Choroid plexus epithelial cell (primary cell): ENCODE results near the gene ATP23.

ENCODE experiments used
- DNase-seq: peaks from one replicate; pipeline ENCODE4 v3.0.0-alpha.2; 2010; ENCODE audit warnings: low read depth
- H3K4me3 ChIP-seq: 2 replicates; pipeline ENCODE4 v1.5.1; 2011; ENCODE audit warnings: low read depth, mild to moderate bottlenecking, control low read depth, low read length, moderate library complexity
- TF ChIP-seq, protein P1 (sequence below): conservative IDR thresholded peaks from 2 replicates; pipeline ENCODE4 v1.5.1; 2011; ENCODE audit warnings: low read depth, mild to moderate bottlenecking, control low read depth, inconsistent platforms, low read length, moderate library complexity

The ATP23 gene

DNA sequence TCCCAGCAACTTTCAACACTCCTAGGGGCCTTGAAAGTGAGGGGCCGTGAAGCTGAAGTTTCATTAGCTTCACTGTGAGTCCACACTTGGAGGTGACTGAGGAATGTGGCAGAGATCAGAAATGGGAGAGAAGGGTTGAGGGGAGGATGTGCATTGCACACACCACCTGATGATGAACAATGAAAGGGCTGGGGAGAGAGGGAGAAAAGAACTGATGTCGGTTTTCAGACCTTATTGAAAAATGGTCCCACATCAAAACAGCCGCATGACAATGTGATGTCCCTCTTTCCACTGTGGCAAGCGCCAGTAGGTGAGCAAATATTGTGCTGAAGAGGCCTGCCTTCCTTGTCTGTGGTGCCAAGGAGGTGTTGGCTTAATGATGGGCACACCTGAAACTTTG, 32.3 kb upstream of the ATP23 start:
- no peak for DNase-seq
- TF ChIP-seq, protein P1, sequence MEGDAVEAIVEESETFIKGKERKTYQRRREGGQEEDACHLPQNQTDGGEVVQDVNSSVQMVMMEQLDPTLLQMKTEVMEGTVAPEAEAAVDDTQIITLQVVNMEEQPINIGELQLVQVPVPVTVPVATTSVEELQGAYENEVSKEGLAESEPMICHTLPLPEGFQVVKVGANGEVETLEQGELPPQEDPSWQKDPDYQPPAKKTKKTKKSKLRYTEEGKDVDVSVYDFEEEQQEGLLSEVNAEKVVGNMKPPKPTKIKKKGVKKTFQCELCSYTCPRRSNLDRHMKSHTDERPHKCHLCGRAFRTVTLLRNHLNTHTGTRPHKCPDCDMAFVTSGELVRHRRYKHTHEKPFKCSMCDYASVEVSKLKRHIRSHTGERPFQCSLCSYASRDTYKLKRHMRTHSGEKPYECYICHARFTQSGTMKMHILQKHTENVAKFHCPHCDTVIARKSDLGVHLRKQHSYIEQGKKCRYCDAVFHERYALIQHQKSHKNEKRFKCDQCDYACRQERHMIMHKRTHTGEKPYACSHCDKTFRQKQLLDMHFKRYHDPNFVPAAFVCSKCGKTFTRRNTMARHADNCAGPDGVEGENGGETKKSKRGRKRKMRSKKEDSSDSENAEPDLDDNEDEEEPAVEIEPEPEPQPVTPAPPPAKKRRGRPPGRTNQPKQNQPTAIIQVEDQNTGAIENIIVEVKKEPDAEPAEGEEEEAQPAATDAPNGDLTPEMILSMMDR: no peak
- H3K4me3 ChIP-seq: no peak overlapping the region

DNA sequence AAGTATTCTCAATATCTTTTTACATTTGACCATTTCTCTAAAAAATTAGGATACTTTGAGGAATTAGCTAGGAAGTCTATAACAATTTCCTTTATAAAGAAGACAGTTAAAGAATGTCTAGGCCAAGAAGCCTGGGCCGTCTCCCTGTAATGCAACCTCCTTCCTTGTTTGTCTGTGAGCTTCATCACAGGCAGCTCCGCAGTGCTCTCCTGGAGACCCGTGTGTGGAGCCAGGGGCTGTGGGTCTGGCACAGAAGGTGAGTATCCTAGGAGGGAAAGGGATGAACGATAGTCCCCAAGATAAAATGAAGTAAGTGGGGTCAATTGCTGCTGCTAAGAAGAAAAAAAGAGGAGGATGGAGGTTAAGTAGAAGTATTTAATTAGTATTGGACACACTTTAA, 31.8 kb upstream of the ATP23 start:
- TF ChIP-seq, protein P1: no peak
- no peak for DNase-seq
- no peak overlapping the region for H3K4me3 ChIP-seq

DNA sequence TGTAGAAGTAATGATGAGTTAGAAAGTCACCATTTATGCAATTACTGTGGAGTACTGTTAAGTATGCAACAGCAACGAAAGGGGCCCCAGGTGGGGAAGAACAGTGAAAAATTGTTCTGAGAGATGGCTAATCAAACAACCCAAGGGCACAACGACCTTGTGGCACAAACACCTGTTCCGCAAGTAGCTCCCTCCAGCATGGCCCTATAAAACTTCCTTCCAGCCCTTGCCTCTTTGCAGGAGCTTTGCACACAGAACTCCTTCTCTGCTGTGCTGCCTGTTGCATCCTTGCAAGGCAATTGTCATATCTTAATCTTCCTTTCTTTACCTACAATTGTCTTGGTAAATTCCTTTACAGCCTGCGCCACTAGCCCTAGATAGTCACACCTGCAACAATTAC, 23.2 kb upstream of the ATP23 start:
- TF ChIP-seq, protein P1: no peak
- no peak for DNase-seq
- no peak overlapping the region for H3K4me3 ChIP-seq

DNA sequence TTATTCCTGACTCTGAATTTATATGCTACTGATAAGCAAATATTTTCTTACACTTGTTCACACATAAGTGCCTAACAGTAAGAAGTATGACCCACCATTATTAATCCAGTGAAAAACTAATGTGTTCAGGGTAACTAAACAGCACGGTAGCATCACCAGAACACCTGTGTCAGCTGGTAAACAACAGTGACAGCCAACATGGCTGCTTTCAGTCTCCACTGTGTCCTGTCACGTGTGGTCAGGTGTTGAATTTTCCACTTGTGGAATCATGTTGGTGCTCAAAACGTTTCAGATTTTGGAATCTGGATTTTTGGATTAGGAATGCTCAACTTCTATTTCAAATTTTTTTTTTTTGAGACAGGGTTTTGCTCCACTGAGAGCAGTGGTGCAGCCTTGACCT, 14.3 kb upstream of the ATP23 start:
- TF ChIP-seq, protein P1: no peak

DNA sequence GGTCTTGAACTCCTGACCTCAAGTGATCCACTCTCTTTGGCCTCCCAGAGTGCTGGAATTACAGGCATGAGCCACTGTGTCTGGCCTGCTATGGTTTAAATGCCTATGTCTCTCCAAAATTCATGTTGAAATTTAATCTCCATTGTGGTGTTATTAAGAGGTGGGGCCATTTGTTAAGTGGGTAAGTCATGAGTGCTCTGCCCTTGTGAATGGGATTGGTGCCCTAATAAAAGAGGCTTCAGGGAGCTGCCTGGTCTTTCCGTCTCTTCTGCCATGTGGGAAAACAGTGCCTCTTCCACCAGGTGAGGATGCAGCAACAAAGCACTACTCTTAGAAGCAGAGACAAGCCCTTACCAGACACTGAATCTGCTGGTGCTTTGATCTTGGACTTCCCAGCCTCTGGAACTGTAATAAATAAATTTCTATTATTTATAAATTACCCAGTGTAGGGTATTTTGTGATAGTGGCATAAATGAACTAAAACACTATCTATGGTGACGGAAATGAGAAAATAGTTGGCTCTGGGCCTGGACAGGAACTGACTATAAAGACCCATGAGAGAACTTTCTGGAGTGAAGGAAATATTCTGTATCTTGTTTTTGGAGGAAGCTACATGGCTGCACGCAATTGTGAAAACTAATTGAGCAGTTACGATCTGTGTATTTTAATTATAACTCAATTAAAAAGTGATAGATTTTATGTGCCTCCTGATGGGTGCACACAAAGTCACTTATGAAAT, 12.1 kb upstream of the ATP23 start:
- TF ChIP-seq, protein P1: no peak
- no peak overlapping the region for H3K4me3 ChIP-seq
- DNase-seq: no peak

More for the DNA sequence above, 14.3 kb upstream of the ATP23 start:
- no peak overlapping the region for H3K4me3 ChIP-seq
- no peak for DNase-seq

DNA sequence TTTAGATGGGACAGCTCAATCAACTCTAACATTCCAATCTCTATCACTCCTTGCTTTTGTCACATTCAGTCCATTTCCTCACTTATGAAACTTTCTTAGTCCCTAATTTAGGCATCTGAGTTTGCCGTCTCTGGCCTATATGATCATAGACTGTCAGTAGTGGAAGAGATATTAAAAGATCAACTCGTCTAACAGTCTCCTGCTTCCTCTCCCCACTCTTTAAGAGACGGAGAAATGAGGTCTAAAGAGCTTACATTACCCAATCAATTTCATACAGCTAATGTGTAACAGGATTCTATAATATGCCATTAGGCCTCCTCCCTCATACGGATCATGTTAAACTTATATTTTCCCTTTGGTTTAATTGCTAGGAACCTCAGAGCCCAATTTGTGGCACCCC, 6.5 kb upstream of the ATP23 start:
- no peak for DNase-seq
- TF ChIP-seq, protein P1: no peak
- H3K4me3 ChIP-seq: no peak overlapping the region

DNA sequence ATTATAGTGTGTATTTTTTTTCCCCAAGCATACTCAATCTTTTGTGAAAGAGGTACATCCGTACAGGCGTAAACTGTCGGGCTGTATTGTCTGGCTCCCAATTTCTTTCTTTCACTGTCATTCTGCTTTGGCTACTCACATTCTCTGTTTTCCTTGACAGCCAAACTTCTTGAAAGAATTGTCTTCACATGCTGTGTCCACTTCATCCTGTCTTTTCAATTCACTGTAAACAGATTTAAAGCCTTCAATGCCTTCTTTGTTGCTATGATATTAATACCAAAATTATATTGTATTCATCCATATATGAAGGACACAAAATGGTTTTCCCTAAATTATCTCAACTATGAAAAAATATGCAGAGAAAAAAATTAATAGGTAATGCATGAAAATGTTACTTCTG, 6.0 kb upstream of the ATP23 start:
- H3K4me3 ChIP-seq: peak overlapping the region; percentile 77
- TF ChIP-seq, protein P1: no peak
- DNase-seq: no peak
